ENCODE measurements around the gene ST8SIA6. TPM values are rescaled to one million over a fixed set of nuclear protein-coding genes. Genes with fewer than 3 reads are reported as not detected.
"Not testable (repeated sequence)": the region's sequence is repeated elsewhere in the genome, so short reads cannot be mapped to it uniquely, and the experiment has no call there.

ST8SIA6 gene
- total RNA-seq, 1 donor from 2014 or later, result 0.23 TPM

DNA sequence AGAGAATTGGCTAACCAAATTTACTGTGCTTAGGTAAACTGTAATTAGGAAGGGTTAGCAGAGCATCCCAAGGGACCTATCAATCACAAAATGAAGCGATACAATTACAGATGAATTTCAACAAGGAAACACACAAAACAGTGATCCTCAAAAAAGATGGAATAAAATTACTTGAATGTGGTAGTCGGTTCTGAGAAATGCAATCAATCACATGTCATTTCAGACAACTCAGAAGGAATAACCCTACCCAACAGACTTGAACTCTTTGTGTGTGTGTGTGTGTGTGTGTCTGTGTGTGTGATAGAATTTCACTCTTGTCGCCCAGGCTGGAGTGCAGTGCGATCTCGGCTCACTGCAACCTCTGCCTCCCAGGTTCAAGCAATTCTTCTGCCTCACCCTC, 43.5 kb downstream of the ST8SIA6 start:
- TF ChIP-seq CTCF (conservative IDR thresholded peaks at IDR 0.05; ENCODE audit: low read depth, low read length), result no peak
- DNase-seq (ENCODE audit: low read depth), result no peak
- no peak overlapping the region for H3K4me3 ChIP-seq (ENCODE audit: low read depth, low read length)

DNA sequence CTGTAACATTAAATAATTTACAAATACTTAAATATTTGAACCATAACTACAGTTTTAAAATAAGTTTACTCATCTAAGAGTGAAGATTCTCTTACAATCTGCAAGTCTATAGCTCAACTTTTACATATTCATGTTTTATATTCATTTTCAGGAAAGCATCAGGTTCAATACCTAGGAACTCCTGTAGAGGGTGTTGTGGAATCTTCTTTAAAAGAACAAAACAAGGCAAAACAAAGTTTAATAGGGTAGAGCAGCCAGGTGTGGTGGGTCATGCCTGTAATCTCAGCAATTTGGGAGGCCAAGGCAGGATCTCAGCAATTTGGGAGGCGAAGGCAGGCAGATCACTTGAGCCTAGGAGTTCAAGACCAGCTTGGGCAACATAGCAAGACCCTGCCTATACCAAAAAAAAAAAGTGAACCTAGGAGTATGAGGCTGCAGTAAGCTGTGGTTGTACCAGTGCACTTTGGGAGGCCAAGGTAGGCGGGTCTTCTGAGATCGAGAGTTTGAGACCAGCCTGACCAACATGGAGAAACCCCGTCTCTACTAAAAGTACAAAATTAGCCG, 45.1 kb downstream of the ST8SIA6 start:
- DNase-seq (ENCODE audit: low read depth), result no peak
- peak; percentile 57 for TF ChIP-seq CTCF (conservative IDR thresholded peaks at IDR 0.05; ENCODE audit: low read depth, low read length)

DNA sequence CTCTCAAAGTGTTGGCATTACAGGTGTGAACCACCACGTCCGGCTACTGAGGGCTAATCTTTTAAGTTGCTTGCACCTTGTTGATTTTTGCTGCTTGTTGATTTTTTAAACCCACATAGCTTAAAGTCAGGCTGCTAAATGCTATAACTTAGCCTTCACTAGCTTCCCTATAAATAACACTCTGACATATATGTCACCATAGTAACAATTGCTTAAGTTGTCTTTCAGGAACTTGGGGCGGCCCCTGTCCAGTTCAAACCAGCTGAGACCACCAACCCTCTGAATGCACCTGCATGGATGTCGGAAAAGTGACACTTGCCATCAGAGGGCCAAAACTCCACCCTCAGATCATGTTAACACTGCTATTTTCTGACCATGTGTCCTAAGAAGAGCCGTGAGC, 47.3 kb downstream of the ST8SIA6 start:
- no peak for TF ChIP-seq CTCF (conservative IDR thresholded peaks at IDR 0.05; ENCODE audit: low read depth, low read length)
- DNase-seq (ENCODE audit: low read depth), result no peak
- no peak overlapping the region for H3K4me3 ChIP-seq (ENCODE audit: low read depth, low read length)

More for the DNA sequence above, 45.1 kb downstream of the ST8SIA6 start:
- no peak overlapping the region for H3K4me3 ChIP-seq (ENCODE audit: low read depth, low read length)

DNA sequence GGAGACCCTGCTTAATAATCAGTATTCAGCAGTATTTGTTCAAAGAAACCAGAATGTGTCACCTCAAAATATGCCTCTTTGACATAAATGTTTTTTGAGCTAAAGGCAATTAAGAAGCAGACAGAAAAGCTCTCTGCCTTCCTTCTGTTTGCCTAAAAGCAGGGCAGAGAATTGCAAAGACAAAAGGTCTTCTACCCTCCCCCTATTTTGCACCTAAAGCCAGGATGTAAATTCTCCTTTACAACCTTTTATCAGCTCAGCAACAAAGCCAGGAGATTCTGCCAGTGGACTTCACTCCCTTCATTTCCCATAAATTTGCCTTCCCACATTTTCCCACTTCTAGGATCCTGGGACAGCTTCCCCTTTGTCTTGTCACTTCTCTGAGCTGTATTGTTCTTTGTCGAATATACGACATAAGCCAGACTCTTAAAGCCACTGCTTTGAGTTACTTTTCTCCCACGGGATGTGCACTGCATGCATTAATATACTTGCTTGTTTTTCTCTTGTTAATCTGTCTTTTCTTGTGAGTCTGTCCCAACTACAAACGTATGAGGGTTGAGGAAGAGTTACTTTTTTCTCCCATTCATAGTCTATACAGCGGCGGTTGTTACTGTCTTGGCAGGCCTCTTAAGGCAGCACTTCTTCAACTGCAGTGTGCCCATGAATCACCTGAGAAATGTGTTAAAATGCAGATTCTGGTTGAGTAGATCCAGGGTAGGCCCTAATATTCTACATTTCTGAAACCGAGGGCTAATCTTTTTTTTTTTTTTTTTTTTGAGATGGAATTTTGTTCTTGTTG, 48.2 kb downstream of the ST8SIA6 start:
- no peak for DNase-seq (ENCODE audit: low read depth)
- TF ChIP-seq CTCF (conservative IDR thresholded peaks at IDR 0.05; ENCODE audit: low read depth, low read length), result no peak
- H3K4me3 ChIP-seq (ENCODE audit: low read depth, low read length), result no peak overlapping the region

GRCh38 chr10:17403161-17403560, 51.2 kb downstream of the ST8SIA6 start:
- no peak for TF ChIP-seq CTCF (conservative IDR thresholded peaks at IDR 0.05; ENCODE audit: low read depth, low read length)
- DNase-seq (ENCODE audit: low read depth), result no peak
- no peak overlapping the region for H3K4me3 ChIP-seq (ENCODE audit: low read depth, low read length)

GRCh38 chr10:17402040-17402439, 52.4 kb downstream of the ST8SIA6 start:
- not testable (repeated sequence) for DNase-seq (ENCODE audit: low read depth); H3K4me3 ChIP-seq (ENCODE audit: low read depth, low read length)

DNA sequence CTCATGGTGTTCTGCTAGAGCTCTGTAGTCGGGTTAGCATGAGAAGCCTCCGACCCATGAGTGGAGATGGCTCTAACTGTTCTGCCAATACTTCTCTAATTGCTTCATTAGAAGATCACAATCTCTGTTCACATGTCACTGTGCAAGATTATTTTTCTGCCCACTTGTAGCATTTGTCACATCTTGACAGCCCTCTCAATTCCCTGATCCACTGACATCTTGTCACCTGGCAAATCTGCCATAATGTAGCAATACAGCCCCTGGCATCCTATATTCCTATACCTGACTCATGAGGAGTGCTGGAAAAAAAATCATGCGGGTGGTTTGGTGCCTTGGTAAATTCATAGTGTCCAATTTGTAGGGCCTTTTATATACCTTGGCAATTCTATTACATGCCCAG, 58.4 kb downstream of the ST8SIA6 start:
- DNase-seq (ENCODE audit: low read depth), result no peak
- TF ChIP-seq CTCF (conservative IDR thresholded peaks at IDR 0.05; ENCODE audit: low read depth, low read length), result no peak
- H3K4me3 ChIP-seq (ENCODE audit: low read depth, low read length), result no peak overlapping the region

Measured in epithelial cell of proximal tubule (primary cell).